HEK293 (cell line): ENCODE measurements around the gene CSNK1E.

ENCODE experiments used
- CTCF ChIA-PET: fragments of 350-600 bp; formaldehyde crosslinking; extraction: SDS; loops from one replicate; lab custom pipeline; 2021; ENCODE audit warnings: antibody characterized with exemption; lab: Yijun Ruan, JAX
- POLR2A ChIA-PET: fragments of 300-600 bp; formaldehyde crosslinking; extraction: SDS; loops from one replicate; lab custom pipeline; 2020; ENCODE audit warnings: antibody characterized with exemption, inconsistent platforms; lab: Yijun Ruan, JAX
- H3K27ac ChIP-seq: fragments of 200-500 bp; sonication (Bioruptor generic); 2 replicates; pipeline ENCODE4 v1.5.1; 2014; ENCODE audit warnings: low read depth, low read length, control low read depth, inconsistent platforms; ENCODE audit errors: extremely low read depth
- H3K36me3 ChIP-seq, 2 experiments: fragments of 200-500 bp in 1 of 2; sonication (Bioruptor generic) in 1 of 2; 1 replicate in 1 of 2; 2 replicates in 1 of 2; pipeline ENCODE4 v1.5.1; 2014 to 2017; ENCODE audit warnings: inconsistent platforms in 2 of 2, low read length in 2 of 2; ENCODE audit not compliant: control insufficient read depth in 2 of 2, insufficient read depth in 1 of 2
- H3K4me1 ChIP-seq: fragments of 200-500 bp; sonication (Bioruptor generic); 2 replicates; pipeline ENCODE4 v1.5.1; 2014; ENCODE audit warnings: mild to moderate bottlenecking, low read length, inconsistent platforms; ENCODE audit not compliant: control insufficient read depth, insufficient read depth
- H3K4me3 ChIP-seq: 2 replicates; pipeline ENCODE4 v1.5.1; 2011; ENCODE audit warnings: low read depth, mild to moderate bottlenecking, control low read depth, low read length, moderate library complexity
- H3K9me3 ChIP-seq: fragments of 200-500 bp; sonication (Bioruptor generic); 2 replicates; pipeline ENCODE4 v1.5.1; 2014; ENCODE audit warnings: low read depth, low read length, inconsistent platforms; ENCODE audit not compliant: control insufficient read depth, insufficient read depth
- BCL11B ChIP-seq: fragments of 450-650 bp; formaldehyde crosslinking; IDR thresholded peaks from 2 replicates; pipeline ENCODE4 v1.5.1; 2016; ENCODE audit warnings: low read depth, missing biosample characterization, missing genetic modification characterization
- EGR2 ChIP-seq: fragments of 450-650 bp; formaldehyde crosslinking; IDR thresholded peaks from 2 replicates; pipeline ENCODE4 v1.5.1; 2016; ENCODE audit warnings: low read depth, missing biosample characterization, missing genetic modification characterization
- GLIS2 ChIP-seq: fragments of 450-650 bp; formaldehyde crosslinking; IDR thresholded peaks from 2 replicates; pipeline ENCODE4 v1.5.1; 2016; ENCODE audit warnings: missing biosample characterization, missing genetic modification characterization
- SP2 ChIP-seq: fragments of 450-650 bp; formaldehyde crosslinking; IDR thresholded peaks from 2 replicates; pipeline ENCODE4 v1.5.1; 2016; ENCODE audit warnings: missing biosample characterization, missing genetic modification characterization
- ZFP41 ChIP-seq: fragments of 450-650 bp; formaldehyde crosslinking; IDR thresholded peaks from 2 replicates; pipeline ENCODE4 v1.5.1; 2016; ENCODE audit warnings: missing biosample characterization, missing genetic modification characterization, borderline replicate concordance
- ZNF112 ChIP-seq: fragments of 450-650 bp; formaldehyde crosslinking; IDR thresholded peaks from 2 replicates; pipeline ENCODE4 v1.5.0; 2017; ENCODE audit warnings: missing biosample characterization, missing genetic modification characterization
- ZNF114 ChIP-seq: fragments of 450-650 bp; formaldehyde crosslinking; IDR thresholded peaks from 2 replicates; pipeline ENCODE4 v1.5.0; 2017; ENCODE audit warnings: missing biosample characterization, missing genetic modification characterization
- ZNF24 ChIP-seq: fragments of 450-650 bp; formaldehyde crosslinking; IDR thresholded peaks from 2 replicates; pipeline ENCODE4 v1.5.1; 2016; ENCODE audit warnings: missing biosample characterization, missing genetic modification characterization
- ZNF341 ChIP-seq: fragments of 450-650 bp; formaldehyde crosslinking; IDR thresholded peaks from 2 replicates; pipeline ENCODE4; 2016; ENCODE audit warnings: low read depth, missing biosample characterization, missing genetic modification characterization
- ZNF426 ChIP-seq: fragments of 450-650 bp; formaldehyde crosslinking; IDR thresholded peaks from 2 replicates; pipeline ENCODE4 v1.5.1; 2017; ENCODE audit warnings: missing biosample characterization, missing genetic modification characterization, mild to moderate bottlenecking, inconsistent platforms, moderate library complexity
- ZNF433 ChIP-seq: fragments of 450-650 bp; formaldehyde crosslinking; IDR thresholded peaks from 2 replicates; pipeline ENCODE4 v1.5.1; 2016; ENCODE audit warnings: missing biosample characterization, missing genetic modification characterization, low read depth
- ZNF501 ChIP-seq: fragments of 450-650 bp; formaldehyde crosslinking; IDR thresholded peaks from 2 replicates; pipeline ENCODE4 v1.5.1; 2016; ENCODE audit warnings: missing biosample characterization, missing genetic modification characterization
- ZNF571 ChIP-seq: fragments of 450-650 bp; formaldehyde crosslinking; IDR thresholded peaks from 2 replicates; pipeline ENCODE4 v1.5.0; 2017; ENCODE audit warnings: missing biosample characterization, missing genetic modification characterization
- ZNF596 ChIP-seq: fragments of 450-650 bp; IDR thresholded peaks from 2 replicates; pipeline ENCODE4 v1.5.0; 2018; ENCODE audit warnings: missing biosample characterization, mild to moderate bottlenecking, missing genetic modification characterization, moderate library complexity
- ZNF600 ChIP-seq: fragments of 450-650 bp; formaldehyde crosslinking; IDR thresholded peaks from 2 replicates; pipeline ENCODE4 v1.5.1; 2016; ENCODE audit warnings: missing biosample characterization, missing genetic modification characterization
- ZNF707 ChIP-seq: fragments of 450-650 bp; formaldehyde crosslinking; IDR thresholded peaks from 2 replicates; pipeline ENCODE4 v1.5.1; 2016; ENCODE audit warnings: missing biosample characterization, missing genetic modification characterization
- TF ChIP-seq, protein P1 (sequence below): sonication (generic); formaldehyde crosslinking; IDR thresholded peaks from 2 replicates; pipeline ENCODE4 v1.8.1; 2022; ENCODE audit warnings: mild to moderate bottlenecking, moderate library complexity, missing genetic modification reagents
- TF ChIP-seq, protein P2 (sequence below): fragments of 450-650 bp; formaldehyde crosslinking; IDR thresholded peaks from 2 replicates; pipeline ENCODE4 v1.5.1; 2017; ENCODE audit warnings: missing biosample characterization, mild to moderate bottlenecking, missing genetic modification characterization, moderate library complexity
- TF ChIP-seq, protein P3 (sequence below): fragments of 450-650 bp; formaldehyde crosslinking; optimal IDR thresholded peaks from 2 replicates; pipeline ENCODE3; 2016; ENCODE audit warnings: missing biosample characterization, mild to moderate bottlenecking, missing genetic modification characterization
- TF ChIP-seq, protein P4 (sequence below): fragments of 450-650 bp; formaldehyde crosslinking; IDR thresholded peaks from 2 replicates; pipeline ENCODE4 v1.5.1; 2016; ENCODE audit warnings: missing biosample characterization, missing genetic modification characterization, borderline replicate concordance
- TF ChIP-seq, protein P5 (sequence below): fragments of 450-650 bp; formaldehyde crosslinking; IDR thresholded peaks from 2 replicates; pipeline ENCODE4; 2016; ENCODE audit warnings: missing biosample characterization, missing genetic modification characterization
- TF ChIP-seq, protein P6 (sequence below): fragments of 450-650 bp; formaldehyde crosslinking; IDR thresholded peaks from 2 replicates; pipeline ENCODE4 v1.5.1; 2016; ENCODE audit warnings: missing biosample characterization, missing genetic modification characterization, low read depth

Gene CSNK1E

DNA sequence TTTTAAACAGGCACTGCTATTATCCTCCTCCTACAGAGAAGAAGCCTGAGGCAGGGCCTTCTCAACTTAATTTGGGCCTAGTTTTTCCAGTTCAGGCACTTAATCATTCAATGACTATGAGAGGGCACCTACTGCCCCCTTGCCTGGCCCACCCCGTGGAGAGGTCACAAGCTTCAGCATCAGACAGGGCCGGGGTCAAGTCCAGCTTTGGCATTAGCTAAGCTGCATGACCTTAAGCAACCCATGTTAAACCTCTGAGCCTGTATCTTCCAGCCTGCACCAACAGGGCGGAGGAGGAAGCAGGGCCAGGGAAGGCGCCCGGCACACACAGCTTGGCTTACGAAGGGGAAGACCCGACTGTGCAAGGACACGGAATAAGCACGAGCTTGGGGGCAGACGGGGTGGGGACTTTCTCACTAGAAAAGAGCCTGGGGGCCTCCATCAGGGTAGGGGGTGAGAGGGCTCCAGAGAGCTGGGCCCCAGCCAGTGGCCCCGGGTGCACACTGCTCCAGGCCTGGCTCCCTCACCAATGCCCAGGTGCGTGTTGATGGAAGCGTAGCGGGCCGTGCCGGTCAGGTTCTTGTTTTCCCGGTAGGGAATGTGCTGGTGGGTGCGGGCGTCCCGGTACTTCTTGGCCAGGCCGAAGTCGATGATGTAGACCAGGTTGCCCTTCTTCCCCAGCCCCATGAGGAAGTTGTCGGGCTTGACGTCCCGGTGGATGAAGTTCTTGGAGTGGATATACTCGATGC lies 16.9 kb downstream of the CSNK1E start:
- Histone ChIP-seq H3K27ac (peak overlapping the region; percentile 36; the same call in 1 of the 2 replicates), H3K4me1 (no peaks in the 10 kb centered on the region), H3K9me3 (no peaks in the 10 kb centered on the region), H3K36me3 (peaks cover 44 to 100% of the 10 kb centered on the region in 2 experiments), H3K4me3 (no peak overlapping the region)
- TF ChIP-seq, protein P1, sequence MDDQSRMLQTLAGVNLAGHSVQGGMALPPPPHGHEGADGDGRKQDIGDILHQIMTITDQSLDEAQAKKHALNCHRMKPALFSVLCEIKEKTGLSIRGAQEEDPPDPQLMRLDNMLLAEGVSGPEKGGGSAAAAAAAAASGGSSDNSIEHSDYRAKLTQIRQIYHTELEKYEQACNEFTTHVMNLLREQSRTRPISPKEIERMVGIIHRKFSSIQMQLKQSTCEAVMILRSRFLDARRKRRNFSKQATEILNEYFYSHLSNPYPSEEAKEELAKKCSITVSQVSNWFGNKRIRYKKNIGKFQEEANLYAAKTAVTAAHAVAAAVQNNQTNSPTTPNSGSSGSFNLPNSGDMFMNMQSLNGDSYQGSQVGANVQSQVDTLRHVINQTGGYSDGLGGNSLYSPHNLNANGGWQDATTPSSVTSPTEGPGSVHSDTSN, result no peak
- no peak for TF ChIP-seq ZNF600 (tag by site-specific recombination)
- TF ChIP-seq, protein P2, sequence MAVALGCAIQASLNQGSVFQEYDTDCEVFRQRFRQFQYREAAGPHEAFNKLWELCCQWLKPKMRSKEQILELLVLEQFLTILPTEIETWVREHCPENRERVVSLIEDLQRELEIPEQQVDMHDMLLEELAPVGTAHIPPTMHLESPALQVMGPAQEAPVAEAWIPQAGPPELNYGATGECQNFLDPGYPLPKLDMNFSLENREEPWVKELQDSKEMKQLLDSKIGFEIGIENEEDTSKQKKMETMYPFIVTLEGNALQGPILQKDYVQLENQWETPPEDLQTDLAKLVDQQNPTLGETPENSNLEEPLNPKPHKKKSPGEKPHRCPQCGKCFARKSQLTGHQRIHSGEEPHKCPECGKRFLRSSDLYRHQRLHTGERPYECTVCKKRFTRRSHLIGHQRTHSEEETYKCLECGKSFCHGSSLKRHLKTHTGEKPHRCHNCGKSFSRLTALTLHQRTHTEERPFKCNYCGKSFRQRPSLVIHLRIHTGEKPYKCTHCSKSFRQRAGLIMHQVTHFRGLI (tag by site-specific recombination), result no peak
- ChIA-PET CTCF (no interaction called here), POLR2A (no interaction called here)

DNA sequence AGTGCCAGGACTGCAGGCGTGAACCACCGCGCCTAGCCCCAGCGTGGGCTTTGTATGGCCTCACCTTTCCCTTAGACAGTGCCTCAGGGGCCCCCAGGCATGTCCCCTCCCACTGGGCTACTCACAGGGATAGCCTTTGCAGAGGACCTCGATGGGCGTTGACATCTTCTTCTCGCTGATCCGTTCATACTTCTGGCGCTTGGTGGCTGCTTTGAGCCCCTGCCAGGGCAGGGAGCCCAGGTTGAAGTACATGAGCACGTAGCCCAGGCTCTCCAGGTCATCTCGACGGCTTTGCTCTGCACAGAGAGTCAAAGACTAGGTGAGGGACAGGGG lies 17.5 kb downstream of the CSNK1E start:
- no peak overlapping the region for H3K27ac ChIP-seq
- peaks cover 44 to 100% of the 10 kb centered on the region in 2 experiments for H3K36me3 ChIP-seq
- TF ChIP-seq ZNF501 (tag by site-specific recombination), result no peak
- TF ChIP-seq, protein P3, sequence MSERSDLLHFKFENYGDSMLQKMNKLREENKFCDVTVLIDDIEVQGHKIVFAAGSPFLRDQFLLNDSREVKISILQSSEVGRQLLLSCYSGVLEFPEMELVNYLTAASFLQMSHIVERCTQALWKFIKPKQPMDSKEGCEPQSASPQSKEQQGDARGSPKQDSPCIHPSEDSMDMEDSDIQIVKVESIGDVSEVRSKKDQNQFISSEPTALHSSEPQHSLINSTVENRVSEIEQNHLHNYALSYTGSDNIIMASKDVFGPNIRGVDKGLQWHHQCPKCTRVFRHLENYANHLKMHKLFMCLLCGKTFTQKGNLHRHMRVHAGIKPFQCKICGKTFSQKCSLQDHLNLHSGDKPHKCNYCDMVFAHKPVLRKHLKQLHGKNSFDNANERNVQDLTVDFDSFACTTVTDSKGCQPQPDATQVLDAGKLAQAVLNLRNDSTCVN (tag by site-specific recombination), result no peak
- TF ChIP-seq ZNF426 (tag by site-specific recombination), result no peak
- no peak for TF ChIP-seq SP2 (tag by site-specific recombination)
- no peak for TF ChIP-seq EGR2
- TF ChIP-seq ZNF112 (tag by site-specific recombination), result no peak
- TF ChIP-seq ZNF571 (tag by site-specific recombination), result no peak
- no peak for TF ChIP-seq ZNF114 (tag by site-specific recombination)
- TF ChIP-seq ZNF341, result no peak
- TF ChIP-seq GLIS2, result no peak
- TF ChIP-seq ZNF24, result no peak
- TF ChIP-seq, protein P4, sequence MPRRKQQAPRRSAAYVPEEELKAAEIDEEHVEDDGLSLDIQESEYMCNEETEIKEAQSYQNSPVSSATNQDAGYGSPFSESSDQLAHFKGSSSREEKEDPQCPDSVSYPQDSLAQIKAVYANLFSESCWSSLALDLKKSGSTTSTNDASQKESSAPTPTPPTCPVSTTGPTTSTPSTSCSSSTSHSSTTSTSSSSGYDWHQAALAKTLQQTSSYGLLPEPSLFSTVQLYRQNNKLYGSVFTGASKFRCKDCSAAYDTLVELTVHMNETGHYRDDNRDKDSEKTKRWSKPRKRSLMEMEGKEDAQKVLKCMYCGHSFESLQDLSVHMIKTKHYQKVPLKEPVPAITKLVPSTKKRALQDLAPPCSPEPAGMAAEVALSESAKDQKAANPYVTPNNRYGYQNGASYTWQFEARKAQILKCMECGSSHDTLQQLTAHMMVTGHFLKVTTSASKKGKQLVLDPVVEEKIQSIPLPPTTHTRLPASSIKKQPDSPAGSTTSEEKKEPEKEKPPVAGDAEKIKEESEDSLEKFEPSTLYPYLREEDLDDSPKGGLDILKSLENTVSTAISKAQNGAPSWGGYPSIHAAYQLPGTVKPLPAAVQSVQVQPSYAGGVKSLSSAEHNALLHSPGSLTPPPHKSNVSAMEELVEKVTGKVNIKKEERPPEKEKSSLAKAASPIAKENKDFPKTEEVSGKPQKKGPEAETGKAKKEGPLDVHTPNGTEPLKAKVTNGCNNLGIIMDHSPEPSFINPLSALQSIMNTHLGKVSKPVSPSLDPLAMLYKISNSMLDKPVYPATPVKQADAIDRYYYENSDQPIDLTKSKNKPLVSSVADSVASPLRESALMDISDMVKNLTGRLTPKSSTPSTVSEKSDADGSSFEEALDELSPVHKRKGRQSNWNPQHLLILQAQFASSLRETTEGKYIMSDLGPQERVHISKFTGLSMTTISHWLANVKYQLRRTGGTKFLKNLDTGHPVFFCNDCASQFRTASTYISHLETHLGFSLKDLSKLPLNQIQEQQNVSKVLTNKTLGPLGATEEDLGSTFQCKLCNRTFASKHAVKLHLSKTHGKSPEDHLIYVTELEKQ (tag by site-specific recombination), result no peak
- TF ChIP-seq ZNF433 (tag by site-specific recombination), result no peak
- TF ChIP-seq, protein P5, sequence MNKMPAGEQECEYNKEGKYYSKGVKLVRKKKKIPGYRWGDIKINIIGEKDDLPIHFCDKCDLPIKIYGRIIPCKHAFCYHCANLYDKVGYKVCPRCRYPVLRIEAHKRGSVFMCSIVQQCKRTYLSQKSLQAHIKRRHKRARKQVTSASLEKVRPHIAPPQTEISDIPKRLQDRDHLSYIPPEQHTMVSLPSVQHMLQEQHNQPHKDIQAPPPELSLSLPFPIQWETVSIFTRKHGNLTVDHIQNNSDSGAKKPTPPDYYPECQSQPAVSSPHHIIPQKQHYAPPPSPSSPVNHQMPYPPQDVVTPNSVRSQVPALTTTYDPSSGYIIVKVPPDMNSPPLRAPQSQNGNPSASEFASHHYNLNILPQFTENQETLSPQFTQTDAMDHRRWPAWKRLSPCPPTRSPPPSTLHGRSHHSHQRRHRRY (tag by site-specific recombination), result no peak
- no peak for TF ChIP-seq ZNF596 (tag by site-specific recombination)
- no peak for TF ChIP-seq ZNF707 (tag by site-specific recombination)
- no peak for TF ChIP-seq BCL11B
- TF ChIP-seq, protein P6, sequence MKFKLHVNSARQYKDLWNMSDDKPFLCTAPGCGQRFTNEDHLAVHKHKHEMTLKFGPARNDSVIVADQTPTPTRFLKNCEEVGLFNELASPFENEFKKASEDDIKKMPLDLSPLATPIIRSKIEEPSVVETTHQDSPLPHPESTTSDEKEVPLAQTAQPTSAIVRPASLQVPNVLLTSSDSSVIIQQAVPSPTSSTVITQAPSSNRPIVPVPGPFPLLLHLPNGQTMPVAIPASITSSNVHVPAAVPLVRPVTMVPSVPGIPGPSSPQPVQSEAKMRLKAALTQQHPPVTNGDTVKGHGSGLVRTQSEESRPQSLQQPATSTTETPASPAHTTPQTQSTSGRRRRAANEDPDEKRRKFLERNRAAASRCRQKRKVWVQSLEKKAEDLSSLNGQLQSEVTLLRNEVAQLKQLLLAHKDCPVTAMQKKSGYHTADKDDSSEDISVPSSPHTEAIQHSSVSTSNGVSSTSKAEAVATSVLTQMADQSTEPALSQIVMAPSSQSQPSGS, result no peak
- no peak for TF ChIP-seq ZFP41 (tag by site-specific recombination)
- no peaks in the 10 kb centered on the region for H3K4me1 ChIP-seq
- H3K9me3 ChIP-seq, result no peaks in the 10 kb centered on the region
- no peak overlapping the region for H3K4me3 ChIP-seq
- ChIA-PET POLR2A (no interaction called here), CTCF (interaction anchor here (0.7 kb wide), 1 partner anchor 14 kb away, joined by 4 read pairs; no protein-coding TSS in a partner anchor)
